ENCODE data around the gene TRIM2.

DNA sequence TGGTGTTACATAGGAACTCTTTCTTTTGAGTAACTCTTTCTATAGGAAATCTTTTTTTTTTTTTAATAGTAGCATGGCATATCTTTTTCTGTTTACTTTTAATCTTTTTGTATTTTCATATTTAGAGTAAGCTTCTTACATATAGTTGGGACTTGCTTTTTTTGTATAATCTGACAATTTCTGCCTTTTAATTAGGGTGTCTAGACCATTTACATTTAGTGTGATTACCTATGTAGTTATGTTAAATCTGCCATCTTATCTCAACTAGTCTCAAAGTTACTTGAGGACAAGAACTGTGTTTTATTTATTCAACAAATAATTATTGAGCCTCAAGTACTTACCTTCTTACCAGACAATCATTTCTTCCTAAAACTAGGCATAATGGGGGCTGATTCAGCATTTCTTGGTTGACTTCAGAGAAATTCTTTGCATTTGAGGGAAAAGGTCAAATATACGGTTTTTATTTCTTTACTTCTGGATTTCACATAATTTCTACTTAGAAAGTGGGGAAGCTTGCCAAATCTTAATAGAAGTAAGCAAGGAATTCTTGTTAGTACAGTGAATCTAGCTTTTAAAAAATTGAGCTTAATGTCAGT is 168.8 kb downstream of the TRIM2 start:
- TF ChIP-seq, protein P1, sequence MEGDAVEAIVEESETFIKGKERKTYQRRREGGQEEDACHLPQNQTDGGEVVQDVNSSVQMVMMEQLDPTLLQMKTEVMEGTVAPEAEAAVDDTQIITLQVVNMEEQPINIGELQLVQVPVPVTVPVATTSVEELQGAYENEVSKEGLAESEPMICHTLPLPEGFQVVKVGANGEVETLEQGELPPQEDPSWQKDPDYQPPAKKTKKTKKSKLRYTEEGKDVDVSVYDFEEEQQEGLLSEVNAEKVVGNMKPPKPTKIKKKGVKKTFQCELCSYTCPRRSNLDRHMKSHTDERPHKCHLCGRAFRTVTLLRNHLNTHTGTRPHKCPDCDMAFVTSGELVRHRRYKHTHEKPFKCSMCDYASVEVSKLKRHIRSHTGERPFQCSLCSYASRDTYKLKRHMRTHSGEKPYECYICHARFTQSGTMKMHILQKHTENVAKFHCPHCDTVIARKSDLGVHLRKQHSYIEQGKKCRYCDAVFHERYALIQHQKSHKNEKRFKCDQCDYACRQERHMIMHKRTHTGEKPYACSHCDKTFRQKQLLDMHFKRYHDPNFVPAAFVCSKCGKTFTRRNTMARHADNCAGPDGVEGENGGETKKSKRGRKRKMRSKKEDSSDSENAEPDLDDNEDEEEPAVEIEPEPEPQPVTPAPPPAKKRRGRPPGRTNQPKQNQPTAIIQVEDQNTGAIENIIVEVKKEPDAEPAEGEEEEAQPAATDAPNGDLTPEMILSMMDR (IDR thresholded peaks at IDR 0.05), result no peak
- TF ChIP-seq POLR2A (IDR thresholded peaks at IDR 0.05) (no peak), EP300 (IDR thresholded peaks at IDR 0.05) (no peak)
